SH-SY5Y (cell line): ENCODE measurements around the gene MKNK2.

ENCODE experiments used
- GATA2 ChIP-seq: IDR thresholded peaks from 2 replicates; pipeline ENCODE4 v1.6.1; 2011; ENCODE audit warnings: mild to moderate bottlenecking, low read depth, low read length
- GATA3 ChIP-seq: IDR thresholded peaks from 2 replicates; pipeline ENCODE4 v1.6.1; 2011; ENCODE audit warnings: low read depth, mild to moderate bottlenecking, low read length, moderate library complexity

The MKNK2 gene

GRCh38 chr19:2081873-2082810 is 31.1 kb upstream of the MKNK2 start:
- TF ChIP-seq GATA3 (no peak), GATA2 (no peak)

- no peak for TF ChIP-seq GATA2
- TF ChIP-seq GATA3 = no peak
These were observed 29.4 kb upstream of the MKNK2 start for GRCh38 chr19:2080336-2080988.

- no peak for TF ChIP-seq GATA2
- TF ChIP-seq GATA3 = no peak
These were observed 28.8 kb upstream of the MKNK2 start for GRCh38 chr19:2079865-2080301.

- no peak for TF ChIP-seq GATA3
- TF ChIP-seq GATA2 = no peak
These were observed 28.2 kb upstream of the MKNK2 start for GRCh38 chr19:2079076-2079864.

GRCh38 chr19:2077833-2078619 is 27.0 kb upstream of the MKNK2 start:
- no peak for TF ChIP-seq GATA2
- TF ChIP-seq GATA3 = no peak

- TF ChIP-seq GATA2 (no peak), GATA3 (no peak)
These were observed 26.4 kb upstream of the MKNK2 start for GRCh38 chr19:2077398-2077797.

GRCh38 chr19:2076526-2076944 is 25.5 kb upstream of the MKNK2 start:
- no peak for TF ChIP-seq GATA3
- TF ChIP-seq GATA2 = no peak

GRCh38 chr19:2072757-2073551 is 21.9 kb upstream of the MKNK2 start:
- no peak for TF ChIP-seq GATA2
- no peak for TF ChIP-seq GATA3

- TF ChIP-seq GATA2 (no peak), GATA3 (no peak)
These were observed 20.1 kb upstream of the MKNK2 start for GRCh38 chr19:2070986-2071673.

GRCh38 chr19:2070436-2070827 is 19.4 kb upstream of the MKNK2 start:
- TF ChIP-seq GATA3 (no peak), GATA2 (no peak)

GRCh38 chr19:2064788-2065524 is 13.9 kb upstream of the MKNK2 start:
- TF ChIP-seq GATA2 = no peak
- no peak for TF ChIP-seq GATA3
